K562 (cell line): Measurements from ENCODE around the gene CNTN4. TPM values are rescaled to one million over a fixed set of nuclear protein-coding genes. Genes with fewer than 3 reads are reported as not detected.

Experiments used
- ATAC-seq: fragments of 200-7000 bp; cut with Tn5 transposase; 3 replicates; pipeline ENCODE4 v1.9.1; 2020; ENCODE audit warnings: moderate library complexity
- BruUV-seq: library from RNA; stranded (reverse); fragments of 400-500 nt; replicated peaks from 2 replicates; lab custom pipeline; 2021; lab: Mats Ljungman, UMichigan
- CTCF ChIA-PET: fragments of 300-600 bp; formaldehyde crosslinking; extraction: SDS; loops from one replicate; lab custom pipeline; 2021; ENCODE audit warnings: low intra/inter-chr PET ratio; lab: Yijun Ruan, JAX
- POLR2A ChIA-PET: fragments of 300-600, 350-650 bp; sonication (Branson Sonifier 250); formaldehyde crosslinking; extraction: SDS; loops from one replicate; lab custom pipeline; 2021; ENCODE audit warnings: antibody characterized with exemption, inconsistent platforms; lab: Yijun Ruan, JAX
- DNase-seq, 4 experiments: peaks; one replicate each; pipeline versions ENCODE4 v3.0.0 to v3.0.0-alpha.2; 2011 to 2018; ENCODE audit warnings: low spot score in 3 of 4, mixed read lengths in 3 of 4; ENCODE audit errors: extremely low read depth in 1 of 4
- FAIRE-seq: peaks from 2 replicates; lab custom pipeline; 2011; peaks lifted over from hg19 to GRCh38; lab: Jason Lieb, UNC
- H2AFZ ChIP-seq: 2 replicates; pipeline ENCODE4 v1.6.0; 2011; ENCODE audit warnings: low read depth, low read length, control low read depth, inconsistent platforms
- H3K27ac ChIP-seq: fragments of 200-600 bp; 3 replicates; pipeline ENCODE4 v1.8.0; 2011; ENCODE audit warnings: low read depth, mild to moderate bottlenecking, control low read depth, inconsistent platforms, low read length, moderate library complexity, mixed read lengths; ENCODE audit errors: extremely low read depth
- H3K27me3 ChIP-seq, 2 experiments: fragments of 300-600 bp in 1 of 2; 2 replicates in 1 of 2; 3 replicates in 1 of 2; pipeline versions ENCODE4 v1.6.0 to v1.8.0; 2011; ENCODE audit warnings: inconsistent platforms in 2 of 2, low read length in 2 of 2, mild to moderate bottlenecking in 1 of 2, mixed read lengths in 1 of 2, moderate library complexity in 1 of 2; ENCODE audit not compliant: control insufficient read depth in 2 of 2, insufficient read depth in 2 of 2
- H3K36me3 ChIP-seq: fragments of 300-600 bp; 3 replicates; pipeline ENCODE4 v1.8.0; 2011; ENCODE audit warnings: mild to moderate bottlenecking, low read length, inconsistent platforms; ENCODE audit not compliant: control insufficient read depth, insufficient read depth
- H3K4me1 ChIP-seq, 2 experiments: fragments of 200-600 bp in 1 of 2; replicated peaks in 1 of 2; 2 replicates in 1 of 2; 3 replicates in 1 of 2; pipeline versions ENCODE4 v1.5.1 to v1.8.0; 2011; ENCODE audit warnings: inconsistent platforms in 2 of 2, low read length in 2 of 2, mild to moderate bottlenecking in 1 of 2, mixed read lengths in 1 of 2, moderate library complexity in 1 of 2; ENCODE audit not compliant: control insufficient read depth in 2 of 2, insufficient read depth in 2 of 2
- H3K4me2 ChIP-seq: 2 replicates; pipeline ENCODE4 v1.6.1; 2011; ENCODE audit warnings: low read length, control low read depth, inconsistent platforms, mixed read lengths; ENCODE audit not compliant: insufficient read depth
- H3K4me3 ChIP-seq: fragments of 200-600 bp; sonication (generic), shearing (Covaris generic); 2 replicates; pipeline ENCODE4 v1.5.1; 2016; ENCODE audit warnings: control low read depth, inconsistent platforms
- H3K79me2 ChIP-seq: fragments of 200-600 bp; 3 replicates; pipeline ENCODE4 v1.8.0; 2011; ENCODE audit warnings: low read length, inconsistent platforms; ENCODE audit not compliant: control insufficient read depth, insufficient read depth
- H3K9ac ChIP-seq, 2 experiments: 2 replicates each; pipeline versions ENCODE4 v1.6.0 to v1.6.1; 2011; ENCODE audit warnings: low read depth in 2 of 2, low read length in 2 of 2, control low read depth in 1 of 2, inconsistent platforms in 1 of 2, mild to moderate bottlenecking in 1 of 2, mixed read lengths in 1 of 2; ENCODE audit not compliant: insufficient read depth in 1 of 2
- H3K9me1 ChIP-seq: one replicate; pipeline ENCODE4 v1.6.0; 2011; ENCODE audit warnings: inconsistent platforms, mild to moderate bottlenecking, low read length, moderate library complexity; ENCODE audit not compliant: control insufficient read depth, insufficient read depth
- H3K9me3 ChIP-seq: replicated peaks from 2 replicates; pipeline ENCODE4 v1.5.1; 2011; ENCODE audit warnings: low read depth, low read length, inconsistent platforms; ENCODE audit not compliant: control insufficient read depth, insufficient read depth
- H4K20me1 ChIP-seq: replicated peaks from 2 replicates; pipeline ENCODE4 v1.6.1; 2011; ENCODE audit warnings: low read length, inconsistent platforms, mixed read lengths; ENCODE audit not compliant: control insufficient read depth, insufficient read depth
- BRCA1 ChIP-seq, 2 experiments: fragments of 450-650 bp in 1 of 2; sonication (generic) in 1 of 2; formaldehyde crosslinking in 1 of 2; IDR thresholded peaks; 2 replicates each; pipeline versions ENCODE4 v1.5.0 to v1.6.1; 2017 to 2020; ENCODE audit warnings: mild to moderate bottlenecking in 1 of 2, missing genetic modification reagents in 1 of 2
- FOXJ3 ChIP-seq: sonication (generic); formaldehyde crosslinking; IDR thresholded peaks from 2 replicates; pipeline ENCODE4 v1.4.0; 2020; ENCODE audit warnings: mild to moderate bottlenecking, missing genetic modification reagents
- KAT8 ChIP-seq: fragments of 450-650 bp; IDR thresholded peaks from 2 replicates; pipeline ENCODE4 v1.6.1; 2016; ENCODE audit warnings: low read depth, mild to moderate bottlenecking
- MYC ChIP-seq, 2 experiments: fragments of 250-450 bp in 1 of 2; sonication (Bioruptor Pico) in 1 of 2; IDR thresholded peaks; 2 replicates each; pipeline versions ENCODE4 v1.5.1 to v1.6.1; 2012 to 2021; ENCODE audit warnings: low read depth in 2 of 2, borderline replicate concordance in 1 of 2, improper control_type of control experiment in 1 of 2, low read length in 1 of 2, mild to moderate bottlenecking in 1 of 2, moderate library complexity in 1 of 2
- ZNF224 ChIP-seq: sonication (generic); formaldehyde crosslinking; IDR thresholded peaks from 2 replicates; pipeline ENCODE4 v1.8.0; 2022; ENCODE audit warnings: mild to moderate bottlenecking, missing genetic modification reagents
- ZNF717 ChIP-seq: fragments of 250-450 bp; sonication (Bioruptor Pico); IDR thresholded peaks from 2 replicates; pipeline ENCODE4 v1.5.0; 2021
- WGBS: fragments of 100-300 bp; shearing (Covaris generic); methylation state at CpG from one replicate; pipeline ENCODE4 v1.1.6; 2016; ENCODE audit warnings: low coverage, mixed read lengths; ENCODE audit not compliant: insufficient coverage; ENCODE audit errors: missing lambda C conversion rate; 5-methylcytosine and 5-hydroxymethylcytosine counted together
- in situ Hi-C: fragments of 300-500 bp; cut with MboI; formaldehyde crosslinking; loops from 4 replicates; pipeline ENCODE4 v1.15.0; 2018; ENCODE audit warnings: inconsistent platforms, mixed read lengths
- intact Hi-C: fragments of 100-400 bp; cut with micrococcal nuclease; formaldehyde crosslinking; loops from 2 replicates; pipeline ENCODE4 v1.14.2; 2022
- polyA plus RNA-seq, 8 experiments: library from polyadenylated mRNA; depleted of rRNA in 4 of 8; stranded (reverse) in 5 of 8; unstranded in 3 of 8; fragments of >200 nt; fragmentation: Nextera tagmentation in 2 of 8; fragmentation: Illumina TruSeq in 1 of 8; extraction: Ambion mirVana in 2 of 8; extraction: Trizol in 1 of 8; gene quantifications; 2 replicates each; pipeline versions ENCODE4 v1.2.1 to v1.2.3, GENCODE V29; 2011 to 2014; ENCODE audit warnings: inconsistent platforms in 1 of 8, missing spikeins in 1 of 8
- total RNA-seq, 7 experiments: library from RNA; depleted of rRNA in 6 of 7; stranded (reverse); fragments of >200 nt in 6 of 7; fragmentation: Illumina TruSeq in 2 of 7; extraction: Trizol in 2 of 7; gene quantifications; 2 replicates each; pipeline versions ENCODE4 v1.2.1 to v1.2.3, GENCODE V29; 2011 to 2021; ENCODE audit warnings: low replicate concordance in 1 of 7

CNTN4 gene
- total and polyA plus RNA-seq, 9 of the 15 experiments (the other 6 are each of a cell fraction or from before 2014, with no cell fraction given) = not detected

GRCh38 chr3:2334921-2335320 is 236.3 kb downstream of the CNTN4 start (continued):
- TF ChIP-seq FOXJ3 = no peak
- TF ChIP-seq BRCA1 (IDR thresholded peaks at IDR 0.05) = no peak
- TF ChIP-seq BRCA1 (CRISPR knock-in tag; IDR thresholded peaks at IDR 0.05) = no peak
- no peak for TF ChIP-seq ZNF717
- TF ChIP-seq, all 486 proteins: peak for 0

- POLR2A ChIA-PET = no interaction called here
- BruUV-seq = no TSS peak
These were observed 244.5 kb downstream of the CNTN4 start for GRCh38 chr3:2343031-2343682.

More at GRCh38 chr3:2343031-2343682, 244.5 kb downstream of the CNTN4 start:
- H3K36me3 ChIP-seq = no peaks in the 10 kb centered on the region
- H3K27ac ChIP-seq = no peak overlapping the region
- no peak overlapping the region for H3K4me2 ChIP-seq
- H3K4me1 ChIP-seq = no peaks in the 10 kb centered on the region
- H3K27me3 ChIP-seq = no peaks in the 10 kb centered on the region
- CTCF ChIA-PET = no interaction called here
- intact Hi-C loops (no loop called here), in situ Hi-C loops (no loop called here)
- TF ChIP-seq KAT8 (no peak), MYC (IDR thresholded peaks at IDR 0.05; ENCODE audit: low read depth, low read length) (no peak), MYC (CRISPR knock-in tag; IDR thresholded peaks at IDR 0.05; ENCODE audit: borderline replicate concordance, low read depth) (no peak), ZNF224 (no peak)
- H4K20me1 ChIP-seq = no peaks in the 10 kb centered on the region
- no peak for ATAC-seq
- H3K9ac ChIP-seq = no peak overlapping the region
- no peak for DNase-seq
- 0 out of 2 replicates have a peak, but pooled peaks cover 1% of the 10 kb centered on the region for H3K9me3 ChIP-seq
- H3K9me1 ChIP-seq = no peaks in the 10 kb centered on the region
- no peak for FAIRE-seq
- no peaks in the 10 kb centered on the region for H3K79me2 ChIP-seq
- H3K4me3 ChIP-seq = no peak overlapping the region
- H2AFZ ChIP-seq = no peak overlapping the region
- WGBS = under 1% methylated on average over 5 of the region's 5 CpGs
